Left ventricle myocardium inferior (tissue), 1 donor: ENCODE measurements around the gene VPS39. TPM values are rescaled to one million over a fixed set of nuclear protein-coding genes. Genes with fewer than 3 reads are reported as not detected.

ENCODE experiments used
- DNase-seq: peaks from one replicate; pipeline ENCODE4 v3.0.0-alpha.2; 2020
- H3K27ac ChIP-seq: fragments of 200-600 bp; replicated peaks from 2 replicates; pipeline ENCODE4 v1.8.0; 2021
- H3K27me3 ChIP-seq: fragments of 200-600 bp; 2 replicates; pipeline ENCODE4 v1.8.0; 2021; ENCODE audit warnings: low read depth
- H3K36me3 ChIP-seq: fragments of 200-600 bp; 2 replicates; pipeline ENCODE4 v1.8.0; 2021
- H3K4me1 ChIP-seq: fragments of 200-600 bp; 2 replicates; pipeline ENCODE4 v1.8.0; 2021
- H3K4me3 ChIP-seq: fragments of 200-600 bp; 2 replicates; pipeline ENCODE4 v1.8.0; 2021; ENCODE audit warnings: mild to moderate bottlenecking, moderate library complexity
- H3K9me3 ChIP-seq: fragments of 200-600 bp; replicated peaks from 2 replicates; pipeline ENCODE4 v1.8.0; 2021
- intact Hi-C: fragments of 100-400 bp; cut with micrococcal nuclease; formaldehyde crosslinking; loops from one replicate; pipeline ENCODE4 v1.11.0; 2022
- total RNA-seq: library from RNA; stranded (reverse); fragmentation: NEBNext Ultra II Directional; extraction: Animal tissue kit (Norgen Biotek cat#: 25700); gene quantifications from one replicate; pipeline ENCODE4 v1.2.1, GENCODE V29; 2021
- TF ChIP-seq, protein P1 (sequence below): fragments of 200-600 bp; IDR thresholded peaks from 2 replicates; pipeline ENCODE4 v1.8.0; 2021; ENCODE audit warnings: antibody characterized with exemption, mild to moderate bottlenecking, borderline replicate concordance
- donor health status: DM: no; HTN: yes; CAD: no; lungs with severe emphysema.

VPS39 gene
- total RNA-seq, 1 donor from 2014 or later = 49.2 TPM

DNA sequence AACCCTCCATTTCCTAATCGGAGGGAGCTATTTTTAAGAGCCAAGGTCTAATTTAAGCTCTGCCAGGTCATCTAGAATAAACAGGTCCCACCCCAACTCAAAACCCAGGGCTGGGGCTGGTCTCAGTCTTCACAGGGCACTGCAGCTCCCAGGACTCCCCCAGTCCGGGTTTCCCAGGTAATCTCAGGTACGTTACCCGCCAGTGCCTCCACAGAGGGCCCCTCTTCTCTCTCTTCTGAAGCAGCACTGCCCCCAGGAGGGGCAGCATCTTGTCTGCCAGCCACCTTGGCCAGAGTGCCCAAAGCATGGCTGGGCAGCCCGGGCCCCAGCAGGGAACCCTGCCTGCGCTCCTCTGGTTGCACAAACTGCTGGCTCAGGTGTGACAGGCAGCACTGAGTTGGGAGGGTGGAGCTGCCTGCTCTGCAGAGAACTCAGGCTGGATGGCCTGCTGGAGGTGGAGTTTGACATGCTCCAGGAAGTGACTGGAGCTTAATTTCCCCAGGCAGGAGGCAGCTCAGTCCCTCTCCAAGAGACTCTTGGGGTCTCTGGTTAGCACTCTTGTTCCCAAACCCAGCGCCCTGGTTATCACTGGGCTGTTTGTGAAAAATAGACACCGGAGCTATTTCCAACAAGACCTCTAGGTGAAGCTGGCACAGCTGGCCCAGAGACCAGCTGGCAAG, 51.7 kb downstream of the VPS39 start, which contains the start of gene PLA2G4F:
Gene PLA2G4F (minus strand): TSS at position 394 of the 680 bp plus-strand sequence. CDS start 87 bp downstream, at position 307.
- peaks cover 69% of the 10 kb centered on the region for H3K4me1 ChIP-seq

GRCh38 chr15:42155546-42156242, 52.4 kb downstream of the VPS39 start:
- peak overlapping the region; percentile 55 for H3K4me3 ChIP-seq
- DNase-seq = no peak
- H3K4me1 ChIP-seq = peaks cover 72% of the 10 kb centered on the region
- no peaks in the 10 kb centered on the region for H3K27me3 ChIP-seq
- TF ChIP-seq, protein P1, sequence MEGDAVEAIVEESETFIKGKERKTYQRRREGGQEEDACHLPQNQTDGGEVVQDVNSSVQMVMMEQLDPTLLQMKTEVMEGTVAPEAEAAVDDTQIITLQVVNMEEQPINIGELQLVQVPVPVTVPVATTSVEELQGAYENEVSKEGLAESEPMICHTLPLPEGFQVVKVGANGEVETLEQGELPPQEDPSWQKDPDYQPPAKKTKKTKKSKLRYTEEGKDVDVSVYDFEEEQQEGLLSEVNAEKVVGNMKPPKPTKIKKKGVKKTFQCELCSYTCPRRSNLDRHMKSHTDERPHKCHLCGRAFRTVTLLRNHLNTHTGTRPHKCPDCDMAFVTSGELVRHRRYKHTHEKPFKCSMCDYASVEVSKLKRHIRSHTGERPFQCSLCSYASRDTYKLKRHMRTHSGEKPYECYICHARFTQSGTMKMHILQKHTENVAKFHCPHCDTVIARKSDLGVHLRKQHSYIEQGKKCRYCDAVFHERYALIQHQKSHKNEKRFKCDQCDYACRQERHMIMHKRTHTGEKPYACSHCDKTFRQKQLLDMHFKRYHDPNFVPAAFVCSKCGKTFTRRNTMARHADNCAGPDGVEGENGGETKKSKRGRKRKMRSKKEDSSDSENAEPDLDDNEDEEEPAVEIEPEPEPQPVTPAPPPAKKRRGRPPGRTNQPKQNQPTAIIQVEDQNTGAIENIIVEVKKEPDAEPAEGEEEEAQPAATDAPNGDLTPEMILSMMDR = no peak
- no peaks in the 10 kb centered on the region for H3K9me3 ChIP-seq
- intact Hi-C loops = no loop called here
- H3K36me3 ChIP-seq = peaks cover 12% of the 10 kb centered on the region
- H3K27ac ChIP-seq = peak overlapping the region; percentile 78

More for the DNA sequence above, 51.7 kb downstream of the VPS39 start, which contains the start of gene PLA2G4F:
- peaks cover 19% of the 10 kb centered on the region for H3K36me3 ChIP-seq
- DNase-seq = no peak
- peak within 1 kb of the TSS; percentile 78 for H3K27ac ChIP-seq
- intact Hi-C loops = no loop called here
- no peaks in the 10 kb centered on the region for H3K9me3 ChIP-seq
- TF ChIP-seq, protein P1 = no peak
- no peaks in the 10 kb centered on the region for H3K27me3 ChIP-seq
- peak within 1 kb of the TSS; percentile 55 for H3K4me3 ChIP-seq

DNA sequence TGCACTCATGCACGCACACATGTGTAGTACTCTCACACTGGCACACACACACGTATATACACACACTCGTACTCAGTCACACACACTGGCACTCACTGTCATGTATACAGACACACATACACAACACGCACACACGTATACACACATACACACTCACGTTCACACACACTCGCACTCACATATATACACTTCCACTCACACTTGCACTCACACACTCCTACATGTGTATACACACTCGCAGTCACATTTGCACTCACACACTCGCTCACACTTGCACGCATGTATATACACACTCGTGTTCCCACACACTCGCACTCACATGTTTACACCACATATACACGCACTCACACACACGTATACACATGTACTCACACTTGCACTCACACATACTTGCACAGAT, 53.1 kb downstream of the VPS39 start:
- Histone ChIP-seq H3K4me3 (no peak overlapping the region), H3K27me3 (no peaks in the 10 kb centered on the region), H3K4me1 (peaks cover 69% of the 10 kb centered on the region), H3K9me3 (no peaks in the 10 kb centered on the region), H3K36me3 (peaks cover 5% of the 10 kb centered on the region), H3K27ac (peak overlapping the region; percentile 8)
- intact Hi-C loops = no loop called here
- TF ChIP-seq, protein P1 = no peak
- DNase-seq = no peak

GRCh38 chr15:42154212-42154941, 53.7 kb downstream of the VPS39 start:
- H3K36me3 ChIP-seq = no peaks in the 10 kb centered on the region
- intact Hi-C loops = no loop called here
- H3K27me3 ChIP-seq = no peaks in the 10 kb centered on the region
- H3K27ac ChIP-seq = peak overlapping the region; percentile 8
- H3K9me3 ChIP-seq = no peaks in the 10 kb centered on the region
- no peak overlapping the region for H3K4me3 ChIP-seq
- DNase-seq = no peak
- TF ChIP-seq, protein P1 = no peak
- H3K4me1 ChIP-seq = peaks cover 64% of the 10 kb centered on the region

GRCh38 chr15:42153874-42154211, 54.3 kb downstream of the VPS39 start:
- Histone ChIP-seq H3K4me3 (no peak overlapping the region), H3K27ac (peak overlapping the region; percentile 8), H3K4me1 (peaks cover 65% of the 10 kb centered on the region), H3K27me3 (no peaks in the 10 kb centered on the region), H3K9me3 (no peaks in the 10 kb centered on the region), H3K36me3 (no peaks in the 10 kb centered on the region)
- TF ChIP-seq, protein P1 = no peak
- intact Hi-C loops = no loop called here
- no peak for DNase-seq
